ENCODE data around the gene ANKS6.

Gene ANKS6

DNA sequence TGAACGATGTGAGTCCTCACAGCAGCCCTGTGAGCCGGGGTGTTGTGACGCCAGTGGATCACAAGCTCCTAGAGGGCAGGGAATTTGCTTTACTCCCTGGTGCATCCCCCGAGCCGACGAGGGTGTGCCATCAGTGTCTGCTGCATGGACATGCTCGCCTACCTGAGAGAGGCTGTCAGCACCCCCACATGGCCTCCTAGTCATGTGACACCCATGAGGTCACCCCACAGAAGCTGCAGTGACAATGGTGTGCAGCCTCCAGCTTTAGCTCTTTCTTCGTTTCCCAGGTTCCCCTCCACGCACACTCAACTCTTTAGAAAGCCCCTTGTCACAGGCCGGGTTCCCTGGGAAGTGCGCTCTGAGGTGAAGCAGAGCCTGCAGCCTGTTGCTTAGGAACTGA lies 67.9 kb downstream of the ANKS6 start:
- FAIRE-seq = no peak

- FAIRE-seq = no peak
These were observed 68.9 kb downstream of the ANKS6 start for GRCh38 chr9:98727428-98727827.

DNA sequence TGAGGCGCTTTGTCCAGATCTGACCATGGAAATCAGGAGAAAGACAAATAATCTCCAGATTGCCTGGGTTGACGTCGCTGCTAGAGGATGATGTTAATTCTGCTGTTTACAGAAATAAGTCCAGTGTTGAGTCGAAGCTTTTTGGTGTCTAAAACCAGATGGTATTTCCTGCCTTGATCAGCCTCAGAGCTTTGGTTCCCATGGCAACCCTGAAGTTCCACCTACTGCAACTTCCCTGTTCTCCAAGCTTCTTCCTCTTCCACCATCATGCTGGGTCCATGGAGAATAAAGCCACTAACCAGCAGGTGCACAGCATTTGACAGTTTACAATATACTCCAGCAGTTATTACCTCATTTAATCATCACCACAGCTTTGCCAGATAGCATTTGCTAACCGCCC lies 69.6 kb downstream of the ANKS6 start:
- FAIRE-seq = no peak

DNA sequence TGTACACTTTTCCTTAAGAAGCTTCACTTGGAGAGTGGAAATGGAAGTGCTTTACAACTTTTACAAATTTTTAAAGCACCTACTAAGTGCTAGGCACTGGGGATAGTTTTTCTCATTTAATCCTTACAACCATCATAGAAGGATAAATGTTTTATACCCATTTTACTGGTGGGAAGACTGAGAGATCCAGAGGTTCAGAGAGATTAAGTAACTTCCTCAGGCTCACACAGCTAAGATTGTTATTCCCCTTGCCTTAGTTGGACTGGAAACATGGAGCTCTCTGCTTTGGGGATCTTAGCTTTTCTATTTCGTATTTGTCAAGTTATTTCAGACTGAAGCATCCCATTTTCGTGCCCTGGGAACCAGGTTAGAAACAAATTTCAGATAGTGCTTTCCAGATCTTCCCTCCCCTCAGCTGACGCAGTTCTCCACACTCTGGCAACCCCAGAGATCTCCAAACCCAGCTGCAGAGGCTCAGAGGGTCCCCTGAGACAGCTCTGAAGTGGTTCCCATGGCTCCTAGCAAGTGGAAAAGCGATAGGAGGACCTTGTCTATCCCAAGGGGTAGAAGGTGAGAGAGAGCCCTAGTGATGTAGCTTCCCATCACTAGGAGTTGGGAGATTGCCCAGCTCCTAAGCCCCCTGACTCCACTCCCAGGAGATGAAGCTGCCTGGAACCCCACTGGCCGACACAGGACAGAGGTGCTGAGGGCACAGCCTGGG lies 71.4 kb downstream of the ANKS6 start:
- FAIRE-seq = no peak

- FAIRE-seq = no peak
These were observed 74.7 kb downstream of the ANKS6 start for GRCh38 chr9:98721643-98722042.

- no peak for FAIRE-seq
These were observed 76.0 kb downstream of the ANKS6 start for GRCh38 chr9:98720402-98720801.

GRCh38 chr9:98719055-98719454 lies 77.3 kb downstream of the ANKS6 start:
- FAIRE-seq = no peak

DNA sequence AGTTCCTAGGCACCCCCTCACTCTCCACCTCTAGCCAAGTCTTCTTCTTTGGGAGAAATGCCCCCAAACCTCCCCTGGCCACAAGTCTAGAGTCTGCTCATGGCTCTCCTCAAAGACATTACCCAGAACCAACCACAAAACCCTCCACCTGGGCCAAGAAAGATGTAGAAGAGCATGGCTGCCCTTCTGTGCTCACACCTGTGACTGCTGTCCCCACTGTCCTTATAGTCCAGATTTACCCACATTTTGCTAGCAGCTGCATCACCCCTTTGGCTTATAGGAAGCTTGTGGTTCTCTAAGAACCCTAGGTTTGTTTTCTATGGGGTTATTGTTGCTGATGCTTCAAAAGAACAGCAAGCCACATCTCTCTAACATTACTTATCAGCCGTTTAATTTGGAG lies 81.5 kb downstream of the ANKS6 start:
- no peak for FAIRE-seq

GRCh38 chr9:98712987-98713386 lies 83.4 kb downstream of the ANKS6 start:
- FAIRE-seq = no peak

DNA sequence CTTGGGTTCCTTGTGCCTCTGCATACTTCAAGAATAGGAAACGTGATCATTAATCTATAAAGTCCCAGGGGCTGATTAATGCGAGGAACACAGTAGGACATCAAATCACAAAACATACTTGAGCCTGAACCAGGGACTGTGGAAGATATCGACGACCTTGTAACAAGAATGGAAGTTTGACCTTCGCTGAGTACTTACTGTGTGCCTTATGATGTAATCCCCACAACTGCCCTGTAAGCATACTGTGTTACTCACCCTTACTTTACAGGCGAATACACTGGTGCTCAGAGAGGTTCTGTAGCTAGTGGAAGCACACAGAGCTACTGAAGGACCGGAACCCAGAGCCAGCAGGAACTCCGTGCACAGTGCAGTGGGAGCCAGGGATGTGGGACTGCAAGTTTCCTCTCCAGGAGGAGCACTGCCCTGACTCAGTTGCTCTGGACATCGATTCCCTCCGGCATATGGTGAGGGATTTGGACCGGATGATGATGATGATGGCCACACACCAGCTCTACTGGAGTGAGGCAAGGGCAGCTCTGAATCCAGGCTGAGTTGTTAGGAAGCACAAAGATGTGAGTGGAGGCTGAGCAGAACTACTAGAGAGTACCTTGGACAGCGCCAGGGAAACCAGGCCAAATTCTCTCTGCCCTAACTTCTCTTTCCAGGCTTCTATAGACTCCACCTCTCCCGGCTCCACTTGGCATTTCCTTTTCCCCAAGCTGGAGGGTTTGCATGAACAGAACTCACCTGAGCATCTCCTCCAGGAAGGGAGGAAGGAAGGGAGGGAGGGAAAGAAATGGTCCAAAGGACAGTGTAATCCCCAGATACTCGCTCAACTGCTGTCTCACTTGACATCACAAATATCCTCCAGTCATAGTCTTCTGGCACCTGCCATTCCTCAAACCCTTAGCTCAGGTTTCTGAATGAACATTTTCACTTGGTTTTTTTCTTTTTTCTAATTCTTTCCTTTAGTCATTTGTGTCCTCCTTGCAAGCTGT lies 86.1 kb downstream of the ANKS6 start:
- FAIRE-seq = no peak

DNA sequence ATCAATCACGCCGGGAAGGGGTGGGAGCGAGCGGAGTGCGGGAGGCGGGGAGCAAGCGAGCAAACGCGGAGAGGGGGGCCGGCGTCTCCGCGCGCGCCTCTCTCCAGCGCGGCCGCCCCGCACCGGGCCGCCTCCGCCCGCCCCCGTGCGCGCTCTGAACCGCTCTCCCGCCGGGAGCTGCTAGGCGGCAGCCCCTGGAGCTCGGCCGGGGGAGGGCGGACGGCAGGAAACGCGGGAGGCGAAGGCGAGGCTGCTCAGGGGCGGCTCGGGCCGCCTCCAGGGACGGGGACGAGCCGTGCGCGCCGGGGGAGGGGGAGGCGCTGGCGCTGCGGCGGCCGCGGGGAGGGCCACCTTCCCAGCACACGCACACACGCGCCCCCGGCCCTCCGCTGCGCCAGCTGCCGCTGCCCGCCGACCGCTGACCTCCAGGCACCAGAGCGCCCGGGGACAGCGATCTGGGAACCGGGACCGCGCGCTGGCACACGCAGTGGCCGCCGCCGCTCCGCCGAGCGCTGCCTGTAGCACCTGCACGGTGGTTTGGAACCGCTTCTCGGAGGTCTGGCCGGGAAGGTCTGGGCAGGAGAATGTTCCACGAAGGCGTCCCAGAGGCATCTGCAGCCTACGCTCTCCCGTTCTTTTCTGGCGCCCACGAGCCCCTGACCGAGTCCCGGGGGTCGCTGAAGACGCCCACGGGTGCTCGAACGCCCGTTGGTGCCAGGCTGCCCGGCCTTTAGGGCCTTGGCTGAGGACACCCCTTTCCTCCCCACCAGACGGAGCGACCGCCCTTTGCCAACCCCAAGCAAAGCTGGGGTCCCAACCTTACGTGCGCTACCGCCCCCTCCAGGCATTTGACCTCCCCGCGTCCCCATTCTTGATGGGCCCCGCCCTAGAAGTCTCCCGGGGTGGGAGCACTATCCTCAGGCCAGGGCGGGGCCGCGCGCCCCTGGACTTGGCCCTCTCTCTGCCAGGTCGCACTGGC lies 87.1 kb downstream of the ANKS6 start, which contains the start of gene GABBR2:
Gene GABBR2 (minus strand): TSS at position 3 of the 979 bp plus-strand sequence. CDS start 198 bp downstream, outside the sequence.
- FAIRE-seq = no peak

- FAIRE-seq = no peak
These were observed 88.0 kb downstream of the ANKS6 start for GRCh38 chr9:98708103-98708932.

- FAIRE-seq = no peak
These were observed 88.9 kb downstream of the ANKS6 start for GRCh38 chr9:98707166-98708102.

DNA sequence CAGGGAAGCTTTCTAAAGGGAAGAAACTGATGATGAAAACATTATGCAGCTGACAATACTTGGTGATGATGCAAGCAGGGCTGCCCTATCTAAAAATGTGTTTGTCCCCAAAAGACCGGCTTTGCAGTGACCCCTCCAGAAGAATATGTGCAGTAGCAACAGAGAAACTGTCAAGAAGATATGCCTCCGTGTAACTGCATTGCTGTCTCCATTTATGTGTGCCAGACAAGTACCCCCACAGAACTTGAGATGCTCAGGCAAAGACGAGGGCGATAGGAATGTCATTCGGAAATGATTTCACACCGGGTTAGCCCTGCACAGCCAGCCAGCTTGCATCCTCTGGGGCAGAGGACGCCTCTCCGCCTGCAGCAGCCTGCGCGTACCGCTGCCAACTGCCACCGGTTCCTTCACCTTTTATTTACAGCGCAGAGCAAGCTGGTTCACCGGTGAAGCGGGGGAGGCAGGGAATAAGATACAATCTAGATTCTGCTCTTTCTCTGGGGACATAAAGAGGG lies 89.6 kb downstream of the ANKS6 start:
- no peak for FAIRE-seq

GRCh38 chr9:98702835-98703380 lies 93.4 kb downstream of the ANKS6 start:
- no peak for FAIRE-seq

DNA sequence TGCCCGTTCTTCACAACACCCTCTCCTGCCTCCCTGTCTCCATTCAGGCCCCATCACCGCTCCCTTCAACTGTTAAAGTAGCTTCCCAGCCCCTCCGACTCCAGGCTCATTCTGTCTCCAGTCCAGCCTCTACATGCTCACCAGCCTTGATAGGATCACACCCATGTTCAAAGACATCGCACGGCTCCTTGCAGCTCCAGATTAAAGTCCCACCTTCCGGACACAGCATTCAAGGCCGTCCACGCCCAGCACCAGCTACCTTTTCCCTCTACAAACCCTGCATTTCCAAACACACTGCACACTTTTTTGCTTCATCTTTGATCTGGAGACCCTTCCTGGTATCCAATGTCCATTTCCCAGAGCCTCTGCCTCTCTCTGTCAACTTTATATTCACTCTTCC lies 94.0 kb downstream of the ANKS6 start:
- no peak for FAIRE-seq

DNA sequence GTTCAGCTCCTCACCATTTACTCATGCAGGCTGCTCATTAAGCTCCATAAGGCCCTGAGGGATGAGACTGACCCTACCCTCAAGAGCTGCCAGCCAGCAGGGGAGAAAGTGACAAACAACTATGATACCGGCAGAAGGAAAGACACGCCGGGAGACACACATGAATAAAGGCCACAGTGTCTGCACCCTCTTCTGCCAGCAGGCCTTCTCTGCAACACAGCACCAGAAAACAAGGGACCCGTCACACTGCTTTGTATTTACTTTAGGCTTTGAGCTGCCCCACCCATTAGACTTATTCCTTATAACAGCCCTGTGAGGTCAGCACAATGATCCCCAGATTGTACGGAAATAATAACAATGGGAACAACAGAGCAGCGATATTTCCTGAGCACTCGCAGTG lies 94.8 kb downstream of the ANKS6 start:
- no peak for FAIRE-seq

DNA sequence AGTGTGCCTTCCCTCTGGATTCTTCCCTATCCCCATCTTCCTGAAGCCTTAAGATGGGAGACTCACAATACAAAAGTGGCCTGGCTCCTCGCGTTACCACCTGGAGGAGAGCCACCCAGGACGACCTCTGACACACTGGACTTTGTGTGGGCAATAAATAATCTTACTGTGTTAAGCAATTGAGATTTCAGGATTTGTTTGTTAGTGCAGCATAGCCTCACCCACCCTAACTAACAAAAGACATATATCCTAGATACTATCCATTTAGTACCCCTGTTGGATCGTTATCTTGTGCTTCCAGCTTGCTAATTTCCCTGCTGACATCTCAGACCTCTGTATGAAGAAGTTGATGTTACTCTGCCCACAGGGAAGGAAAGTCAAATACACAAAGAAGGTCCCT lies 95.6 kb downstream of the ANKS6 start:
- no peak for FAIRE-seq

- no peak for FAIRE-seq
These were observed 97.5 kb downstream of the ANKS6 start for GRCh38 chr9:98698856-98699255.

DNA sequence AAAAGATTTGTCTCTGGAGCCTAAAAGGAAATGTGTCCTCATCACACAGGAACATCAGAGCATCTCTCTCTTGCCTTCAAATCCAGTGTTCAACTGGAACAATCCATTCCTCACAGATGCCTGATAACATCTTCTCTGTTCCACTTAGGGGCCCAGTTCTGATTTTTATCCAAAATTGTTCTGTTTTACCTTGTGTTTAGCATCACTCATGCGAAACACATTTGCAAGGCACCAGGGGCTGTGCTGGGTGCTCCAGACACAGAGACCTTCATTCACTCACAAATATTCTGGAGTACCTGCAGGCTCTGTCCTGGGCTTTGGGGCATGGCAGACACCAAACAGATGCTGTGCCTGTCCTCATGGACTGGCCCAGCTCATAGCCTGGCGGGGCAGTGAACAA lies 101.4 kb downstream of the ANKS6 start:
- FAIRE-seq = no peak
